HEK293T (cell line): ENCODE measurements around the gene ANGPT4.

Experiments
- CTCF ChIA-PET: fragments of 350-600 bp; formaldehyde crosslinking; extraction: SDS; loops from one replicate; lab custom pipeline; 2021; ENCODE audit warnings: antibody characterized with exemption, inconsistent platforms; lab: Yijun Ruan, JAX
- POLR2A ChIA-PET: fragments of 350-600 bp; formaldehyde crosslinking; extraction: SDS; loops from one replicate; lab custom pipeline; 2020; ENCODE audit warnings: antibody characterized with exemption, inconsistent platforms; lab: Yijun Ruan, JAX
- DNase-seq: peaks from one replicate; pipeline ENCODE4 v3.0.0; 2012; ENCODE audit warnings: mixed read lengths; ENCODE audit errors: extremely low spot score
- ARNT ChIP-seq: fragments of 450-650 bp; IDR thresholded peaks from 2 replicates; pipeline ENCODE4 v1.6.1; 2017; ENCODE audit warnings: mild to moderate bottlenecking
- BHLHE40 ChIP-seq: fragments of 450-650 bp; IDR thresholded peaks from 2 replicates; pipeline ENCODE4 v1.6.1; 2016; ENCODE audit warnings: mild to moderate bottlenecking, moderate library complexity, borderline replicate concordance
- CTBP1 ChIP-seq: fragments of 450-650 bp; IDR thresholded peaks from 2 replicates; pipeline ENCODE4 v1.6.1; 2016; ENCODE audit warnings: borderline replicate concordance
- ELF4 ChIP-seq: fragments of 450-650 bp; IDR thresholded peaks from 2 replicates; pipeline ENCODE4 v1.6.1; 2017; ENCODE audit warnings: antibody characterized with exemption
- FOXA1 ChIP-seq: fragments of 450-650 bp; IDR thresholded peaks from 2 replicates; pipeline ENCODE4 v1.6.1; 2016; ENCODE audit warnings: mild to moderate bottlenecking
- FOXK2 ChIP-seq: fragments of 450-650 bp; IDR thresholded peaks from 2 replicates; pipeline ENCODE4 v1.6.1; 2016; ENCODE audit warnings: mild to moderate bottlenecking
- FOXM1 ChIP-seq: fragments of 450-650 bp; IDR thresholded peaks from 2 replicates; pipeline ENCODE4 v1.6.1; 2017; ENCODE audit warnings: mild to moderate bottlenecking, borderline replicate concordance
- HDGF ChIP-seq: fragments of 450-650 bp; IDR thresholded peaks from 2 replicates; pipeline ENCODE4 v1.6.1; 2017; ENCODE audit warnings: antibody characterized with exemption, borderline replicate concordance
- L3MBTL2 ChIP-seq: fragments of 450-650 bp; conservative IDR thresholded peaks from 2 replicates; pipeline ENCODE4 v1.6.1; 2016; ENCODE audit warnings: mild to moderate bottlenecking
- LEF1 ChIP-seq: fragments of 450-650 bp; IDR thresholded peaks from 2 replicates; pipeline ENCODE4 v1.6.1; 2017; ENCODE audit warnings: mild to moderate bottlenecking, borderline replicate concordance
- NFRKB ChIP-seq: fragments of 450-650 bp; IDR thresholded peaks from 2 replicates; pipeline ENCODE4 v1.6.1; 2016; ENCODE audit warnings: mild to moderate bottlenecking, moderate library complexity
- PKNOX1 ChIP-seq: fragments of 450-650 bp; IDR thresholded peaks from 2 replicates; pipeline ENCODE4 v1.6.1; 2016
- SP1 ChIP-seq: fragments of 450-650 bp; IDR thresholded peaks from 2 replicates; pipeline ENCODE4 v1.6.1; 2017
- SUZ12 ChIP-seq: fragments of 450-650 bp; IDR thresholded peaks from 2 replicates; pipeline ENCODE4 v1.6.1; 2016; ENCODE audit warnings: mild to moderate bottlenecking
- TARDBP ChIP-seq: fragments of 450-650 bp; IDR thresholded peaks from 2 replicates; pipeline ENCODE4 v1.6.1; 2016
- ZNF384 ChIP-seq: fragments of 450-650 bp; IDR thresholded peaks from 2 replicates; pipeline ENCODE4 v1.6.1; 2016

ANGPT4 gene

GRCh38 chr20:911882-912600, 4.1 kb downstream of the ANGPT4 start:
- CTCF ChIA-PET = no interaction called here

GRCh38 chr20:910870-911770, 5.0 kb downstream of the ANGPT4 start:
- CTCF ChIA-PET = no interaction called here
- DNase-seq = no peak
- TF ChIP-seq HDGF = no peak
- no peak for TF ChIP-seq FOXM1
- TF ChIP-seq FOXA1 = no peak
- TF ChIP-seq SUZ12 = no peak
- TF ChIP-seq BHLHE40 = no peak
- TF ChIP-seq ZNF384 = no peak
- no peak for TF ChIP-seq CTBP1
- no peak for TF ChIP-seq ELF4
- TF ChIP-seq L3MBTL2 = no peak
- no peak for TF ChIP-seq ARNT
- TF ChIP-seq SP1 = no peak
- TF ChIP-seq LEF1 = no peak
- TF ChIP-seq PKNOX1 = no peak
- TF ChIP-seq FOXK2 = no peak
- no peak for TF ChIP-seq TARDBP
- POLR2A ChIA-PET = no interaction called here

More at GRCh38 chr20:911882-912600, 4.1 kb downstream of the ANGPT4 start:
- POLR2A ChIA-PET = no interaction called here
- no peak for DNase-seq
- TF ChIP-seq SUZ12 = no peak
- TF ChIP-seq ZNF384 = no peak
- no peak for TF ChIP-seq BHLHE40
- no peak for TF ChIP-seq SP1
- TF ChIP-seq LEF1 = no peak

- TF ChIP-seq L3MBTL2 = no peak
- no peak for TF ChIP-seq PKNOX1
- TF ChIP-seq ARNT = no peak
- no peak for TF ChIP-seq CTBP1
- no peak for TF ChIP-seq FOXK2
- no peak for TF ChIP-seq FOXA1
- TF ChIP-seq NFRKB = no peak
- TF ChIP-seq SUZ12 = no peak
- no peak for TF ChIP-seq ZNF384
- no peak for TF ChIP-seq BHLHE40
- TF ChIP-seq FOXM1 = no peak
- no peak for TF ChIP-seq TARDBP
- POLR2A ChIA-PET = no interaction called here
- CTCF ChIA-PET = no interaction called here
- no peak for DNase-seq
Measured at GRCh38 chr20:910132-910869, 5.8 kb downstream of the ANGPT4 start.

GRCh38 chr20:909641-910040, 6.5 kb downstream of the ANGPT4 start:
- no peak for TF ChIP-seq FOXK2
- TF ChIP-seq TARDBP = no peak
- no peak for TF ChIP-seq BHLHE40
- no peak for TF ChIP-seq FOXM1
- no peak for TF ChIP-seq FOXA1
- no peak for TF ChIP-seq NFRKB
- no peak for TF ChIP-seq HDGF
- TF ChIP-seq PKNOX1 = no peak
- no peak for TF ChIP-seq SP1
- TF ChIP-seq ZNF384 = no peak
- no peak for TF ChIP-seq LEF1
- TF ChIP-seq ELF4 = no peak
- TF ChIP-seq CTBP1 = no peak
- TF ChIP-seq L3MBTL2 = no peak
- no peak for TF ChIP-seq SUZ12
- no peak for TF ChIP-seq ARNT
- CTCF ChIA-PET = no interaction called here
- POLR2A ChIA-PET = no interaction called here
- DNase-seq = no peak

GRCh38 chr20:906703-907270, 9.3 kb downstream of the ANGPT4 start:
- DNase-seq = no peak
- ChIA-PET POLR2A (no interaction called here), CTCF (no interaction called here)
- TF ChIP-seq ELF4 (no peak), ZNF384 (no peak), BHLHE40 (no peak)
